ENCODE data around the gene TRIAP1.

GRCh38 chr12:120485961-120486881, 40.0 kb upstream of the TRIAP1 start:
- TF ChIP-seq CTCF (IDR thresholded peaks at IDR 0.05; ENCODE audit: low read depth, low read length) (no peak), EZH2phosphoT487 (IDR thresholded peaks at IDR 0.05; ENCODE audit: low read depth) (no peak)

All from OCI-LY3 (cell line).